NB4 (cell line): Measurements from ENCODE around the gene SRSF9.

Experiments used
- MYC ChIP-seq: IDR thresholded peaks from 2 replicates; pipeline ENCODE4 v1.6.1; 2011; ENCODE audit warnings: low read depth, low read length
- POLR2A ChIP-seq: IDR thresholded peaks from 2 replicates; pipeline ENCODE4 v1.6.1; 2011; ENCODE audit warnings: mild to moderate bottlenecking; ENCODE audit not compliant: insufficient read length; ENCODE audit errors: extremely low read depth
- TF ChIP-seq, protein P1 (sequence below): IDR thresholded peaks from 2 replicates; pipeline ENCODE4 v1.6.1; 2011; ENCODE audit warnings: low read depth, low read length
- TF ChIP-seq, protein P2 (sequence below): IDR thresholded peaks from one replicate; pipeline ENCODE4 v1.5.1; 2012; ENCODE audit warnings: low read depth, low read length

DNA sequence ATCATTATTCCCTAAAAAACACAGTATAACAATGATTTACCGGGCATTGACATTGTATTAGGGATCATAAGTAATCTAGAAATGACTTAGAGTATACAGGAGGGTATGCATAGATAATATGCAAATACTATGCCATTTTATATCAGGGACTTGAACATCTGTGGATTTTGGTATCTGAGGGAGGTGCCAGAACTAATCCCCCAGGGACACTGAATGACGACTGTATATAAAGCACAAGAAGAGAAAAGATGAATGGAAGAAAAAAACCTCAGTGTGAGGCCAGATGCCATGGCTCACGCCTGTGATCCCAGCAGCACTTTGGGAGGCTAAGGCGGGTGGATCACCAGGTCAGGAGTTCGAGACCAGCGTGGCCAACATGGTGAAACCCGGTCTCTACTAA, 57.1 kb downstream of the SRSF9 start:
- TF ChIP-seq, protein P1, sequence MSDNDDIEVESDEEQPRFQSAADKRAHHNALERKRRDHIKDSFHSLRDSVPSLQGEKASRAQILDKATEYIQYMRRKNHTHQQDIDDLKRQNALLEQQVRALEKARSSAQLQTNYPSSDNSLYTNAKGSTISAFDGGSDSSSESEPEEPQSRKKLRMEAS, result no peak
- TF ChIP-seq, protein P2, sequence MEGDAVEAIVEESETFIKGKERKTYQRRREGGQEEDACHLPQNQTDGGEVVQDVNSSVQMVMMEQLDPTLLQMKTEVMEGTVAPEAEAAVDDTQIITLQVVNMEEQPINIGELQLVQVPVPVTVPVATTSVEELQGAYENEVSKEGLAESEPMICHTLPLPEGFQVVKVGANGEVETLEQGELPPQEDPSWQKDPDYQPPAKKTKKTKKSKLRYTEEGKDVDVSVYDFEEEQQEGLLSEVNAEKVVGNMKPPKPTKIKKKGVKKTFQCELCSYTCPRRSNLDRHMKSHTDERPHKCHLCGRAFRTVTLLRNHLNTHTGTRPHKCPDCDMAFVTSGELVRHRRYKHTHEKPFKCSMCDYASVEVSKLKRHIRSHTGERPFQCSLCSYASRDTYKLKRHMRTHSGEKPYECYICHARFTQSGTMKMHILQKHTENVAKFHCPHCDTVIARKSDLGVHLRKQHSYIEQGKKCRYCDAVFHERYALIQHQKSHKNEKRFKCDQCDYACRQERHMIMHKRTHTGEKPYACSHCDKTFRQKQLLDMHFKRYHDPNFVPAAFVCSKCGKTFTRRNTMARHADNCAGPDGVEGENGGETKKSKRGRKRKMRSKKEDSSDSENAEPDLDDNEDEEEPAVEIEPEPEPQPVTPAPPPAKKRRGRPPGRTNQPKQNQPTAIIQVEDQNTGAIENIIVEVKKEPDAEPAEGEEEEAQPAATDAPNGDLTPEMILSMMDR, result no peak
- no peak for TF ChIP-seq POLR2A
- TF ChIP-seq MYC, result no peak
